ENCODE measurements around the gene PGAM4. TPM values are rescaled to one million over a fixed set of nuclear protein-coding genes. Genes with fewer than 3 reads are reported as not detected.

PGAM4 gene
- total and polyA plus RNA-seq, 2 of the 13 experiments (the other 11 are each of a cell fraction or from before 2014, with no cell fraction given): 0.24 to 0.33 TPM

DNA sequence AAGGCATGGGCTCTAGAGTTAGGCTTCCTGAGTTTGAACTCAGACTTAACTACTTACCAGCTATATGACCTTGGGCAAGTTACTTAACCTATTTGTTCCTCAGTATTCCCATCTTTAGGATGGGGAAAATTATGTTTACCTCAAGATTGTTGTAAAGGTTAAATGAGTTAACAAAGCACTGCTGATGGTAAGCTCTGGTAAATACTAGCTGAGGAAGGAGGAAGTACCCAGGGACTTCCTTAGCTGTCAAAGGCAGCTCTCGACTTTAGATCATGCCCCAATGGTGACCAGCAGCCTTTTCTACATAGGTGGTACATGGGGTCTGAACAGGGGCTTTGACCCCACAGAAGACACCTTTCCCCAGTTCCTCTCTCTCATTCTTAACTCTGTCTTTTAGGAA, 38.9 kb downstream of the PGAM4 start (continued):
- no peak for TF ChIP-seq ZBTB40 (IDR thresholded peaks at IDR 0.05)
- no peak for TF ChIP-seq ZBTB40 (CRISPR knock-in tag; IDR thresholded peaks at IDR 0.05)
- no peak for TF ChIP-seq ZNF572 (CRISPR knock-in tag; IDR thresholded peaks at IDR 0.05)
- no peak for TF ChIP-seq RBFOX2 (IDR thresholded peaks at IDR 0.05; ENCODE audit: low read depth, low read length)
- no peak for TF ChIP-seq ZNF678 (CRISPR knock-in tag; IDR thresholded peaks at IDR 0.05)
- TF ChIP-seq NCOA5 (CRISPR knock-in tag; IDR thresholded peaks at IDR 0.05): no peak
